AG09309 (cell line): ENCODE measurements around the gene IL17A.

Source experiments
- DNase-seq: peaks from one replicate; pipeline ENCODE4 v3.0.0-alpha.2; 2010; ENCODE audit warnings: low read depth
- H3K4me3 ChIP-seq: 2 replicates; pipeline ENCODE4 v1.5.1; 2011; ENCODE audit warnings: mild to moderate bottlenecking, low read depth, low read length, moderate library complexity; ENCODE audit not compliant: control insufficient read depth
- CTCF ChIP-seq: IDR thresholded peaks from 2 replicates; pipeline ENCODE4 v1.5.1; 2011; ENCODE audit warnings: mild to moderate bottlenecking, low read depth, low read length, inconsistent platforms; ENCODE audit not compliant: insufficient read depth, control insufficient read depth; ENCODE audit errors: missing control alignments

IL17A gene

GRCh38 chr6:52177961-52178360, 8.2 kb upstream of the IL17A start:
- DNase-seq: no peak
- no peak overlapping the region for H3K4me3 ChIP-seq
- TF ChIP-seq CTCF: no peak

DNA sequence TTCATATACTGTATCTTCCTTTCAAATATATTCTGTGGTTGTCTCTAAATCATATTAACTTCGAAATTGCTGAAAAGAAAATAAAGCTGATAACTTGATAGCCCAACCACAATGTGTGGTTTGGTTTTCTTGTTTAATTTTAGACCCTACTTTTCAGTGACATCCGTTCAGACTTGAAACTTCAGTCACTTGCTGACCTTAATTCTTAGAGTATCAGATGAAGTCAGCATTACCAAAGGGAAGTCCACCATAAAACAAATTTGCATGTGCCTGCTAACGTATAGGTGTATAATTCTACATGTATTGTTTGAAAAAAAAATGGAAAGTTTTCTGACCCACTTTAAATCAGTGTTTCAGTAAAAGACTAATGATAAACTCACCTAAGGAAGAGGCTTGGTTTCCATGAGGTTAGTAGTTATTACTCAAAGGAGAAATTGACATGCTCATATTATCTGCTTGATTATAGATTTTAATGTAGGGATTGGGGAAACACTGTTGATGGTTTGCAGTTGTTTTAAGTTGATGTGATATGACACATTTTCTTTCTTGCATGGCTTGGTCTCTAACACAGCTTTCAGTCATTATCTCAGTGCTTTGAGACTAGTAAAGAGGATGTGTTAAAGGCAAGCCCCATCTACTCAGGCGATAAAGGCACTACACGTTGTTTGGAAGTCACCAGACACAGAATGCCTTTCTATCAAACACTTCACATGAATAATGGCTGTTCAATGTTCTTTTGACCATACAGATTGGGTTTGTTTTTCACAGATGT, 5.2 kb upstream of the IL17A start:
- TF ChIP-seq CTCF: no peak
- no peak overlapping the region for H3K4me3 ChIP-seq
- no peak for DNase-seq

DNA sequence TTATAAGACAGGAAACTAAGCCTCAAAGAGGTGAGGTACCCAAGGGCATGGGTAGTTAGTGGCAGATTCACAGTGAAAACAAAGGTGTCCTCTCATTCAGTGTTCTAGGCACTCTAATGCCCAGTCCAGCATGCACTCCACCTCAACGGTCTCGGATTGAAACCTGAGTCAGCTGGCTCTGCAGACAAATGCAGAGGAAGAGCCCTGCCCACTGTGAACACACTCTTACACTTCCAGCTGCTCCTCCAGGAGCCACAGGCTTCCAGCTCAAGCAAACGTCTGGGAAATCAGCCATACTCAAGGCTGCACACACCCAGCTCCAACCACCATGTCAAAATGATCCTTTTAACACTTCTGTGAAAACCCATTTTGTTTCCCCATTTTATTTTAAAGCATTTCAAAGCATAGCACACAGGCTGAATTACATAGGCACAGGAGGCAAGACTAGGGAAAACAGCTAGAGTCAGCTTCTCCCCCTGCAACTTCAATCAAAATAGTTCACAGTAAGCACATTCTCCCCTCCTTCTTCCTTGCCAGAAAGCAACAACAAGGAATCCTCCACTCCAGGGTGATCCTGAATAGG, 3.0 kb upstream of the IL17A start:
- no peak overlapping the region for H3K4me3 ChIP-seq
- no peak for DNase-seq
- TF ChIP-seq CTCF: no peak

DNA sequence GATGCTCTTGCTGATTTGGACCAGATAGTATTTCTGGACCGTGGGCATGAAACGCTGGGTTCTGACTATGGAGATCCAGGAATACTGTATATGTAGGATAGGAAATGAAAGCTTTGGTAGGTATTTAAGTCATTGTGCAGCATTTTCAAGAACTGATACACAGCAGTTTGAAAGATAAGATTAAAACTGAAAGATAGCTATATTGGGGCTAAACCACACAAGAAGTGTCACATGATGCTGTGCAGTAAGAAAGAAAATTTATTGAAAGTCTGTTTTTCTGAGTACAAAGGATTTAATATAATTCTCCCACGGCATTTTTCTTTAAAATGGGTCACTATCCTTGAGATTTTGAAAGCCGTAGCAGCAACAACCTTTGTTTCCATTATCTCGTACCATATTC, 305 bp downstream of the IL17A start:
- DNase-seq: no peak
- no peak overlapping the region for H3K4me3 ChIP-seq
- no peak for TF ChIP-seq CTCF

GRCh38 chr6:52187098-52187497, 923 bp downstream of the IL17A start:
- H3K4me3 ChIP-seq: no peak overlapping the region
- DNase-seq: no peak
- no peak for TF ChIP-seq CTCF

DNA sequence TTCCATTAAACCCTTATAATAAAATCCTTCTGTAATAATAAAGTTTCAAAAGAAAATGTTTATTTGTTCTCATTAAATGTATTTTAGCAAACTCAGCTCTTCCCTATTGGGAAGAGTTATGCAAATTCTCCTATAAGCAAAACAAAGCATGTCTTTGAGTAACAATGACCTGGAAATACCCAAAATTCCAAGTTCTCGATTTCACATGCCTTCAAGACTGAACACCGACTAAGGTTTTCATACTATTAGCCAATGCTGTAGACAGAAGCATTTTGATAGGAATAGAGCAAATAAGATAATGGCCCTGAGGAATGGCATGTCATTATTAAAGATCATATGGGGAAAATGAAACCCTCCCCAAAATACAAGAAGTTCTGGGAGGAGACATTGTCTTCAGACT, 3.8 kb downstream of the IL17A start:
- H3K4me3 ChIP-seq: no peak overlapping the region
- DNase-seq: no peak

More for the DNA sequence above, 3.8 kb downstream of the IL17A start:
- TF ChIP-seq CTCF: no peak
